H9 (cell line): ENCODE results near the gene CYP27A1. TPM values are rescaled to one million over a fixed set of nuclear protein-coding genes. Genes with fewer than 3 reads are reported as not detected.

ENCODE experiments used
- DNase-seq: peaks from one replicate; pipeline ENCODE4 v3.0.0-alpha.2; 2017
- H2AFZ ChIP-seq: one replicate; pipeline ENCODE4 v1.6.1; 2013; ENCODE audit warnings: mild to moderate bottlenecking, low read length, control low read depth, moderate library complexity
- H2AK5ac ChIP-seq: 2 replicates; pipeline ENCODE4 v1.6.1; 2013; ENCODE audit warnings: low read length, control low read depth, mixed read lengths; ENCODE audit not compliant: insufficient read length
- H2BK120ac ChIP-seq: one replicate; pipeline ENCODE4 v1.6.1; 2013; ENCODE audit warnings: low read depth, mild to moderate bottlenecking, low read length, control low read depth, inconsistent platforms; ENCODE audit not compliant: poor library complexity, severe bottlenecking
- H2BK12ac ChIP-seq: 2 replicates; pipeline ENCODE4 v1.6.1; 2013; ENCODE audit warnings: low read length, control low read depth, mixed read lengths, low read depth; ENCODE audit not compliant: insufficient read length
- H2BK15ac ChIP-seq: 2 replicates; pipeline ENCODE4 v1.6.1; 2013; ENCODE audit warnings: low read depth, low read length, control low read depth
- H2BK20ac ChIP-seq: one replicate; pipeline ENCODE4 v1.6.1; 2013; ENCODE audit warnings: low read depth, mild to moderate bottlenecking, low read length, control low read depth, inconsistent platforms; ENCODE audit not compliant: poor library complexity, severe bottlenecking
- H2BK5ac ChIP-seq: 2 replicates; pipeline ENCODE4 v1.6.1; 2013; ENCODE audit warnings: low read length, control low read depth, mixed read lengths; ENCODE audit not compliant: insufficient read length
- H3K14ac ChIP-seq: 2 replicates; pipeline ENCODE4 v1.6.1; 2013; ENCODE audit warnings: low read length, control low read depth; ENCODE audit not compliant: insufficient read depth
- H3K18ac ChIP-seq: 2 replicates; pipeline ENCODE4 v1.6.1; 2013; ENCODE audit warnings: low read depth, mild to moderate bottlenecking, mixed read lengths, low read length, control low read depth; ENCODE audit not compliant: insufficient read length
- H3K23ac ChIP-seq: 2 replicates; pipeline ENCODE4 v1.6.1; 2013; ENCODE audit warnings: low read length, control low read depth, mixed read lengths, low read depth; ENCODE audit not compliant: insufficient read length
- H3K23me2 ChIP-seq: 2 replicates; pipeline ENCODE4 v1.6.1; 2013; ENCODE audit warnings: low read depth, mild to moderate bottlenecking, mixed read lengths, low read length, control low read depth; ENCODE audit not compliant: insufficient read length, poor library complexity, severe bottlenecking
- H3K27ac ChIP-seq: 2 replicates; pipeline ENCODE4 v1.5.1; 2013; ENCODE audit warnings: low read length, control low read depth, mixed read lengths, low read depth; ENCODE audit not compliant: insufficient read length
- H3K27me3 ChIP-seq: 2 replicates; pipeline ENCODE4 v1.6.1; 2013; ENCODE audit warnings: low read length, control low read depth, inconsistent platforms; ENCODE audit not compliant: insufficient read depth
- H3K4ac ChIP-seq: 2 replicates; pipeline ENCODE4 v1.6.1; 2013; ENCODE audit warnings: low read depth, mild to moderate bottlenecking, control low read depth, inconsistent platforms, low read length, moderate library complexity
- H3K4me1 ChIP-seq: 2 replicates; pipeline ENCODE4 v1.6.1; 2013; ENCODE audit warnings: low read length, control low read depth, inconsistent platforms; ENCODE audit not compliant: insufficient read depth
- H3K4me2 ChIP-seq: 2 replicates; pipeline ENCODE4 v1.6.1; 2013; ENCODE audit warnings: low read length, control low read depth, mixed read lengths; ENCODE audit not compliant: insufficient read length, insufficient read depth
- H3K56ac ChIP-seq: 2 replicates; pipeline ENCODE4 v1.6.1; 2013; ENCODE audit warnings: low read depth, mild to moderate bottlenecking, mixed read lengths, low read length, control low read depth; ENCODE audit not compliant: insufficient read length
- H3K79me1 ChIP-seq: 2 replicates; pipeline ENCODE4 v1.6.1; 2013; ENCODE audit warnings: low read depth, mild to moderate bottlenecking, moderate library complexity, low read length, control low read depth, inconsistent platforms; ENCODE audit not compliant: insufficient read depth, poor library complexity, severe bottlenecking
- H3K79me2 ChIP-seq: 2 replicates; pipeline ENCODE4 v1.6.1; 2013; ENCODE audit warnings: low read length, control low read depth, inconsistent platforms; ENCODE audit not compliant: insufficient read depth
- H3K9ac ChIP-seq: 2 replicates; pipeline ENCODE4 v1.6.1; 2013; ENCODE audit warnings: low read length, control low read depth, mixed read lengths; ENCODE audit not compliant: insufficient read length; ENCODE audit errors: extremely low read depth
- H3K9me3 ChIP-seq: one replicate; pipeline ENCODE4 v1.6.1; 2013; ENCODE audit warnings: low read depth, low read length, inconsistent platforms; ENCODE audit not compliant: control insufficient read depth
- H3T11ph ChIP-seq: one replicate; pipeline ENCODE4 v1.6.1; 2013; ENCODE audit warnings: mild to moderate bottlenecking, low read length, control low read depth, inconsistent platforms
- H4K20me1 ChIP-seq: one replicate; pipeline ENCODE4 v1.6.1; 2013; ENCODE audit not compliant: control insufficient read depth, insufficient read length, insufficient read depth
- H4K5ac ChIP-seq: 2 replicates; pipeline ENCODE4 v1.6.1; 2013; ENCODE audit warnings: low read depth, mild to moderate bottlenecking, mixed read lengths, low read length, control low read depth; ENCODE audit not compliant: insufficient read length
- H4K8ac ChIP-seq: replicated peaks from 2 replicates; pipeline ENCODE4 v1.6.1; 2013; ENCODE audit warnings: low read length, control low read depth, mixed read lengths, low read depth; ENCODE audit not compliant: insufficient read length
- H4K91ac ChIP-seq: 2 replicates; pipeline ENCODE4 v1.6.1; 2013; ENCODE audit warnings: low read depth, mild to moderate bottlenecking, moderate library complexity, mixed read lengths, low read length, control low read depth; ENCODE audit not compliant: insufficient read length
- H3K27ac Mint-ChIP-seq, 3 experiments: 2 replicates in 2 of 3; 3 replicates in 1 of 3; pipeline ENCODE4 v1.8.0; 2020 to 2021; ENCODE audit warnings: mixed read lengths in 3 of 3, mild to moderate bottlenecking in 1 of 3, moderate library complexity in 1 of 3
- H3K27me3 Mint-ChIP-seq: 2 replicates; pipeline ENCODE4 v1.8.0; 2021; ENCODE audit warnings: low read depth, mild to moderate bottlenecking, moderate library complexity, mixed read lengths
- H3K36me3 Mint-ChIP-seq, 3 experiments: 2 replicates in 2 of 3; 3 replicates in 1 of 3; pipeline ENCODE4 v1.8.0; 2020 to 2021; ENCODE audit warnings: low read depth in 3 of 3, mixed read lengths in 3 of 3; ENCODE audit not compliant: insufficient read depth in 1 of 3
- H3K4me1 Mint-ChIP-seq, 2 experiments: 2 replicates each; pipeline ENCODE4 v1.8.0; 2020; ENCODE audit warnings: mixed read lengths in 2 of 2
- H3K4me3 Mint-ChIP-seq, 2 experiments: 2 replicates in 1 of 2; 3 replicates in 1 of 2; pipeline ENCODE4 v1.8.0; 2020 to 2021; ENCODE audit warnings: mild to moderate bottlenecking in 2 of 2, mixed read lengths in 2 of 2, moderate library complexity in 1 of 2
- H3K9me3 Mint-ChIP-seq, 2 experiments: 2 replicates in 1 of 2; 3 replicates in 1 of 2; pipeline ENCODE4 v1.8.0; 2020; ENCODE audit warnings: mild to moderate bottlenecking in 2 of 2, mixed read lengths in 2 of 2, moderate library complexity in 1 of 2
- WGBS: extraction: QIAGEN DNeasy Blood & Tissue Kit; methylation state at CpG from one replicate; pipeline ENCODE4 v1.1.7; 2013; ENCODE audit warnings: missing lambda C conversion rate, low lambda C conversion rate, mixed read lengths; ENCODE audit not compliant: insufficient read length; ENCODE audit errors: extremely low coverage; 5-methylcytosine and 5-hydroxymethylcytosine counted together
- total RNA-seq: library from RNA; stranded (reverse); gene quantifications from 2 replicates; pipeline ENCODE4 v1.2.1, GENCODE V29; 2021
- TF ChIP-seq, protein P1 (sequence below): fragments of 200-600 bp; sonication (generic); conservative IDR thresholded peaks from 3 replicates; pipeline ENCODE4 v1.8.0; 2021; ENCODE audit warnings: antibody characterized with exemption, mild to moderate bottlenecking

The CYP27A1 gene
- total RNA-seq, 1 experiment from 2014 or later = 3.1 TPM

DNA sequence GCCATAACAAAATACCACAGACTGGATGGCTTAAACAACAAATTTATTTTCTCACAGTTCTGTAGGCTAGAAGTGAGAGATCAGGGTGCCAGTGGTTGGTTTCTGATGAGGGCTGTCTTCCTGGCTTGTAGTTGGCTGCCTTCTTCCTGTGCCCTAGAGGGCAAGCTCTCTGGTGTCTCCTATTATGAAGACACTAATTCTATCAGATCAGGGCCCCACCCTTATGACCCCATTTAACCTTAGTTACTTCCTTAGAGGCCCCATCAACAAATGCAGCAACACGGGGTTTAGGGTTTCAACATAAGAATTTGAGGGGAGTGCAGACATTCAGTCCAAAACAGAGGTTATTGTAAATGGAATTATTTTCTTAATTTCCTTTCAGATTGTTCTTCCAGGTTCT, 22.9 kb downstream of the CYP27A1 start:
- peaks cover 18 to 19% of the 10 kb centered on the region in 2 experiments for H3K4me1 Mint-ChIP-seq
- no CpG with 5 or more reads among the region's 1 CpG for WGBS
- H3K4ac ChIP-seq = no peak overlapping the region
- H3K9me3 Mint-ChIP-seq = peaks cover 12 to 16% of the 10 kb centered on the region in 2 experiments
- H2BK20ac ChIP-seq = no peak overlapping the region
- no peak overlapping the region for H3K4me3 Mint-ChIP-seq
- H3K79me2 ChIP-seq = no peaks in the 10 kb centered on the region
- H3K27ac ChIP-seq = no peak overlapping the region
- H3T11ph ChIP-seq = no peak overlapping the region
- H3K27me3 ChIP-seq = no peaks in the 10 kb centered on the region
- no peak overlapping the region for H3K9ac ChIP-seq
- no peaks in the 10 kb centered on the region for H4K20me1 ChIP-seq
- H2AFZ ChIP-seq = no peak overlapping the region
- no peak overlapping the region for H3K4me2 ChIP-seq
- H2AK5ac ChIP-seq = no peak overlapping the region
- no peaks in the 10 kb centered on the region for H3K9me3 ChIP-seq
- TF ChIP-seq, protein P1, sequence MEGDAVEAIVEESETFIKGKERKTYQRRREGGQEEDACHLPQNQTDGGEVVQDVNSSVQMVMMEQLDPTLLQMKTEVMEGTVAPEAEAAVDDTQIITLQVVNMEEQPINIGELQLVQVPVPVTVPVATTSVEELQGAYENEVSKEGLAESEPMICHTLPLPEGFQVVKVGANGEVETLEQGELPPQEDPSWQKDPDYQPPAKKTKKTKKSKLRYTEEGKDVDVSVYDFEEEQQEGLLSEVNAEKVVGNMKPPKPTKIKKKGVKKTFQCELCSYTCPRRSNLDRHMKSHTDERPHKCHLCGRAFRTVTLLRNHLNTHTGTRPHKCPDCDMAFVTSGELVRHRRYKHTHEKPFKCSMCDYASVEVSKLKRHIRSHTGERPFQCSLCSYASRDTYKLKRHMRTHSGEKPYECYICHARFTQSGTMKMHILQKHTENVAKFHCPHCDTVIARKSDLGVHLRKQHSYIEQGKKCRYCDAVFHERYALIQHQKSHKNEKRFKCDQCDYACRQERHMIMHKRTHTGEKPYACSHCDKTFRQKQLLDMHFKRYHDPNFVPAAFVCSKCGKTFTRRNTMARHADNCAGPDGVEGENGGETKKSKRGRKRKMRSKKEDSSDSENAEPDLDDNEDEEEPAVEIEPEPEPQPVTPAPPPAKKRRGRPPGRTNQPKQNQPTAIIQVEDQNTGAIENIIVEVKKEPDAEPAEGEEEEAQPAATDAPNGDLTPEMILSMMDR = no peak
- no peak overlapping the region for H4K91ac ChIP-seq
- no peak overlapping the region for H2BK120ac ChIP-seq
- no peak overlapping the region for H3K23ac ChIP-seq
- no peak overlapping the region for H3K14ac ChIP-seq
- H3K27me3 Mint-ChIP-seq = no peaks in the 10 kb centered on the region
- H3K56ac ChIP-seq = no peak overlapping the region
- H4K5ac ChIP-seq = no peak overlapping the region
- peaks cover 3% of the 10 kb centered on the region; the same call in 1 of the 2 replicates for H3K4me1 ChIP-seq
- H3K27ac Mint-ChIP-seq = no peak overlapping the region
- no peak overlapping the region for H2BK15ac ChIP-seq
- H3K18ac ChIP-seq = no peak overlapping the region
- no peaks in the 10 kb centered on the region for H3K23me2 ChIP-seq
- H4K8ac ChIP-seq = no peak overlapping the region
- no peak overlapping the region for H2BK5ac ChIP-seq
- H3K36me3 Mint-ChIP-seq = peaks cover 5 to 15% (median 8%) of the 10 kb centered on the region in 3 experiments
- no peak for DNase-seq
- no peak overlapping the region for H2BK12ac ChIP-seq
- H3K79me1 ChIP-seq = no peaks in the 10 kb centered on the region
